ENCODE measurements around the gene ZNF407. TPM values are rescaled to one million over a fixed set of nuclear protein-coding genes. Genes with fewer than 3 reads are reported as not detected.

The ZNF407 gene
- polyA plus RNA-seq, 2 donors, result 2.2 to 2.6 TPM

- H3K4me1 ChIP-seq (ENCODE audit: control insufficient read depth in 2 of 2, insufficient read depth in 2 of 2, low read length in 1 of 2), result no peaks in the 10 kb centered on the region
- H3K27me3 ChIP-seq (ENCODE audit: control insufficient read depth in 1 of 2, insufficient read depth in 2 of 2, low read length in 2 of 2), result no peaks in the 10 kb centered on the region
- H3K27ac ChIP-seq (ENCODE audit: low read depth in 2 of 2, low read length in 1 of 2), result no peak overlapping the region
- no peaks in the 10 kb centered on the region for H3K36me3 ChIP-seq (ENCODE audit: control insufficient read depth in 2 of 2, insufficient read depth in 2 of 2, low read length in 1 of 2)
- no peak overlapping the region for H3K4me3 ChIP-seq (ENCODE audit: low read depth in 1 of 2, low read length in 2 of 2)
- WGBS, 2 donors, result 40 to 45% methylated on average over 5 of the region's 5 CpGs
- H3K9me3 ChIP-seq (ENCODE audit: control insufficient read depth in 2 of 2, insufficient read depth in 1 of 2, low read depth in 1 of 2, low read length in 1 of 2), result no peaks in the 10 kb centered on the region
Measured at GRCh38 chr18:74577019-74577418, 20.7 kb upstream of the ZNF407 start.

- H3K4me3 ChIP-seq (ENCODE audit: low read depth in 1 of 2, low read length in 2 of 2), result no peak overlapping the region
- no peaks in the 10 kb centered on the region for H3K4me1 ChIP-seq (ENCODE audit: control insufficient read depth in 2 of 2, insufficient read depth in 2 of 2, low read length in 1 of 2)
- no peaks in the 10 kb centered on the region for H3K27me3 ChIP-seq (ENCODE audit: control insufficient read depth in 1 of 2, insufficient read depth in 2 of 2, low read length in 2 of 2)
- 33 to 34% methylated on average over 8 of the region's 8 CpGs for WGBS, 2 donors
- no peak overlapping the region for H3K27ac ChIP-seq (ENCODE audit: low read depth in 2 of 2, low read length in 1 of 2)
- no peaks in the 10 kb centered on the region for H3K36me3 ChIP-seq (ENCODE audit: control insufficient read depth in 2 of 2, insufficient read depth in 2 of 2, low read length in 1 of 2)
- H3K9me3 ChIP-seq (ENCODE audit: control insufficient read depth in 2 of 2, insufficient read depth in 1 of 2, low read depth in 1 of 2, low read length in 1 of 2), result no peaks in the 10 kb centered on the region
Measured at GRCh38 chr18:74579496-74580065, 18.1 kb upstream of the ZNF407 start.

- Histone ChIP-seq H3K27me3 (ENCODE audit: control insufficient read depth in 1 of 2, insufficient read depth in 2 of 2, low read length in 2 of 2) (no peaks in the 10 kb centered on the region), H3K36me3 (ENCODE audit: control insufficient read depth in 2 of 2, insufficient read depth in 2 of 2, low read length in 1 of 2) (no peaks in the 10 kb centered on the region), H3K27ac (ENCODE audit: low read depth in 2 of 2, low read length in 1 of 2) (no peak overlapping the region), H3K4me3 (ENCODE audit: low read depth in 1 of 2, low read length in 2 of 2) (no peak overlapping the region), H3K9me3 (ENCODE audit: control insufficient read depth in 2 of 2, insufficient read depth in 1 of 2, low read depth in 1 of 2, low read length in 1 of 2) (no peaks in the 10 kb centered on the region), H3K4me1 (ENCODE audit: control insufficient read depth in 2 of 2, insufficient read depth in 2 of 2, low read length in 1 of 2) (no peaks in the 10 kb centered on the region)
- WGBS, 2 donors, result 67 to 74% methylated on average over 6 of the region's 6 CpGs
Measured at GRCh38 chr18:74582642-74583041, 15.0 kb upstream of the ZNF407 start.

GRCh38 chr18:74587441-74587840 is 10.2 kb upstream of the ZNF407 start:
- no peaks in the 10 kb centered on the region for H3K4me1 ChIP-seq (ENCODE audit: control insufficient read depth in 2 of 2, insufficient read depth in 2 of 2, low read length in 1 of 2)
- 64 to 71% methylated on average over 8 of the region's 8 CpGs for WGBS, 2 donors
- no peaks in the 10 kb centered on the region for H3K9me3 ChIP-seq (ENCODE audit: control insufficient read depth in 2 of 2, insufficient read depth in 1 of 2, low read depth in 1 of 2, low read length in 1 of 2)
- no peak overlapping the region for H3K27ac ChIP-seq (ENCODE audit: low read depth in 2 of 2, low read length in 1 of 2)
- no peaks in the 10 kb centered on the region for H3K27me3 ChIP-seq (ENCODE audit: control insufficient read depth in 1 of 2, insufficient read depth in 2 of 2, low read length in 2 of 2)
- H3K36me3 ChIP-seq (ENCODE audit: control insufficient read depth in 2 of 2, insufficient read depth in 2 of 2, low read length in 1 of 2), result no peaks in the 10 kb centered on the region
- no peak overlapping the region for H3K4me3 ChIP-seq (ENCODE audit: low read depth in 1 of 2, low read length in 2 of 2)

GRCh38 chr18:74589021-74589420 is 8.6 kb upstream of the ZNF407 start:
- H3K27me3 ChIP-seq (ENCODE audit: control insufficient read depth in 1 of 2, insufficient read depth in 2 of 2, low read length in 2 of 2), result no peaks in the 10 kb centered on the region
- no peaks in the 10 kb centered on the region for H3K36me3 ChIP-seq (ENCODE audit: control insufficient read depth in 2 of 2, insufficient read depth in 2 of 2, low read length in 1 of 2)
- H3K4me3 ChIP-seq (ENCODE audit: low read depth in 1 of 2, low read length in 2 of 2), result no peak overlapping the region
- H3K9me3 ChIP-seq (ENCODE audit: control insufficient read depth in 2 of 2, insufficient read depth in 1 of 2, low read depth in 1 of 2, low read length in 1 of 2), result no peaks in the 10 kb centered on the region
- 61 to 63% methylated on average over 6 of the region's 6 CpGs for WGBS, 2 donors
- no peak overlapping the region for H3K27ac ChIP-seq (ENCODE audit: low read depth in 2 of 2, low read length in 1 of 2)
- H3K4me1 ChIP-seq (ENCODE audit: control insufficient read depth in 2 of 2, insufficient read depth in 2 of 2, low read length in 1 of 2), result no peaks in the 10 kb centered on the region

- H3K4me1 ChIP-seq (ENCODE audit: control insufficient read depth in 2 of 2, insufficient read depth in 2 of 2, low read length in 1 of 2), result no peaks in the 10 kb centered on the region
- no peaks in the 10 kb centered on the region for H3K27me3 ChIP-seq (ENCODE audit: control insufficient read depth in 1 of 2, insufficient read depth in 2 of 2, low read length in 2 of 2)
- no peaks in the 10 kb centered on the region for H3K9me3 ChIP-seq (ENCODE audit: control insufficient read depth in 2 of 2, insufficient read depth in 1 of 2, low read depth in 1 of 2, low read length in 1 of 2)
- H3K4me3 ChIP-seq (ENCODE audit: low read depth in 1 of 2, low read length in 2 of 2), result no peak overlapping the region
- 82 to 83% methylated on average over 3 of the region's 3 CpGs for WGBS, 2 donors
- no peaks in the 10 kb centered on the region for H3K36me3 ChIP-seq (ENCODE audit: control insufficient read depth in 2 of 2, insufficient read depth in 2 of 2, low read length in 1 of 2)
- H3K27ac ChIP-seq (ENCODE audit: low read depth in 2 of 2, low read length in 1 of 2), result no peak overlapping the region
Measured at GRCh38 chr18:74589811-74590210, 7.9 kb upstream of the ZNF407 start.

GRCh38 chr18:74590671-74591070 is 7.0 kb upstream of the ZNF407 start:
- H3K9me3 ChIP-seq (ENCODE audit: control insufficient read depth in 2 of 2, insufficient read depth in 1 of 2, low read depth in 1 of 2, low read length in 1 of 2), result no peaks in the 10 kb centered on the region
- H3K27me3 ChIP-seq (ENCODE audit: control insufficient read depth in 1 of 2, insufficient read depth in 2 of 2, low read length in 2 of 2), result no peaks in the 10 kb centered on the region
- no peak overlapping the region for H3K4me3 ChIP-seq (ENCODE audit: low read depth in 1 of 2, low read length in 2 of 2)
- WGBS, 2 donors, result 76% methylated on average over 1 of the region's 1 CpG
- H3K27ac ChIP-seq (ENCODE audit: low read depth in 2 of 2, low read length in 1 of 2), result no peak overlapping the region
- H3K36me3 ChIP-seq (ENCODE audit: control insufficient read depth in 2 of 2, insufficient read depth in 2 of 2, low read length in 1 of 2), result no peaks in the 10 kb centered on the region
- no peaks in the 10 kb centered on the region for H3K4me1 ChIP-seq (ENCODE audit: control insufficient read depth in 2 of 2, insufficient read depth in 2 of 2, low read length in 1 of 2)

- H3K27me3 ChIP-seq (ENCODE audit: control insufficient read depth in 1 of 2, insufficient read depth in 2 of 2, low read length in 2 of 2), result no peaks in the 10 kb centered on the region
- peaks cover 0 to 4% of the 10 kb centered on the region in 2 donors for H3K4me1 ChIP-seq (ENCODE audit: control insufficient read depth in 2 of 2, insufficient read depth in 2 of 2, low read length in 1 of 2)
- no peaks in the 10 kb centered on the region for H3K9me3 ChIP-seq (ENCODE audit: control insufficient read depth in 2 of 2, insufficient read depth in 1 of 2, low read depth in 1 of 2, low read length in 1 of 2)
- no peaks in the 10 kb centered on the region for H3K36me3 ChIP-seq (ENCODE audit: control insufficient read depth in 2 of 2, insufficient read depth in 2 of 2, low read length in 1 of 2)
- no peak overlapping the region for H3K4me3 ChIP-seq (ENCODE audit: low read depth in 1 of 2, low read length in 2 of 2)
- no peak overlapping the region for H3K27ac ChIP-seq (ENCODE audit: low read depth in 2 of 2, low read length in 1 of 2)
Measured at GRCh38 chr18:74595431-74595830, 2.2 kb upstream of the ZNF407 start.

- Histone ChIP-seq H3K27me3 (ENCODE audit: control insufficient read depth in 1 of 2, insufficient read depth in 2 of 2, low read length in 2 of 2) (no peaks in the 10 kb centered on the region), H3K27ac (ENCODE audit: low read depth in 2 of 2, low read length in 1 of 2) (peak overlapping the region; percentile 95 to 99), H3K4me1 (ENCODE audit: control insufficient read depth in 2 of 2, insufficient read depth in 2 of 2, low read length in 1 of 2) (peaks cover 0 to 7% of the 10 kb centered on the region in 2 donors), H3K36me3 (ENCODE audit: control insufficient read depth in 2 of 2, insufficient read depth in 2 of 2, low read length in 1 of 2) (no peaks in the 10 kb centered on the region), H3K9me3 (ENCODE audit: control insufficient read depth in 2 of 2, insufficient read depth in 1 of 2, low read depth in 1 of 2, low read length in 1 of 2) (no peaks in the 10 kb centered on the region), H3K4me3 (ENCODE audit: low read depth in 1 of 2, low read length in 2 of 2) (peak overlapping the region; percentile 87 to 99)
- 0 to 1% methylated on average over 39 to 41 of the region's 41 CpGs for WGBS, 2 donors
Measured at GRCh38 chr18:74597034-74597661, 522 bp upstream of the ZNF407 start.

- Histone ChIP-seq H3K4me1 (ENCODE audit: control insufficient read depth in 2 of 2, insufficient read depth in 2 of 2, low read length in 1 of 2) (peaks cover 0 to 7% of the 10 kb centered on the region in 2 donors), H3K9me3 (ENCODE audit: control insufficient read depth in 2 of 2, insufficient read depth in 1 of 2, low read depth in 1 of 2, low read length in 1 of 2) (no peaks in the 10 kb centered on the region), H3K27me3 (ENCODE audit: control insufficient read depth in 1 of 2, insufficient read depth in 2 of 2, low read length in 2 of 2) (no peaks in the 10 kb centered on the region), H3K4me3 (ENCODE audit: low read depth in 1 of 2, low read length in 2 of 2) (peak overlapping the region; percentile 87 to 99), H3K36me3 (ENCODE audit: control insufficient read depth in 2 of 2, insufficient read depth in 2 of 2, low read length in 1 of 2) (no peaks in the 10 kb centered on the region), H3K27ac (ENCODE audit: low read depth in 2 of 2, low read length in 1 of 2) (peak overlapping the region; percentile 95 to 99)
- 0 to 1% methylated on average over 43 to 44 of the region's 44 CpGs for WGBS, 2 donors
Measured at GRCh38 chr18:74598350-74599001, 806 bp downstream of the ZNF407 start.
